Measurements from ENCODE around the gene TRAF3. TPM values are rescaled to one million over a fixed set of nuclear protein-coding genes. Genes with fewer than 3 reads are reported as not detected.

The TRAF3 gene
- total RNA-seq, 1 experiment from 2014 or later, result 37.6 TPM

DNA sequence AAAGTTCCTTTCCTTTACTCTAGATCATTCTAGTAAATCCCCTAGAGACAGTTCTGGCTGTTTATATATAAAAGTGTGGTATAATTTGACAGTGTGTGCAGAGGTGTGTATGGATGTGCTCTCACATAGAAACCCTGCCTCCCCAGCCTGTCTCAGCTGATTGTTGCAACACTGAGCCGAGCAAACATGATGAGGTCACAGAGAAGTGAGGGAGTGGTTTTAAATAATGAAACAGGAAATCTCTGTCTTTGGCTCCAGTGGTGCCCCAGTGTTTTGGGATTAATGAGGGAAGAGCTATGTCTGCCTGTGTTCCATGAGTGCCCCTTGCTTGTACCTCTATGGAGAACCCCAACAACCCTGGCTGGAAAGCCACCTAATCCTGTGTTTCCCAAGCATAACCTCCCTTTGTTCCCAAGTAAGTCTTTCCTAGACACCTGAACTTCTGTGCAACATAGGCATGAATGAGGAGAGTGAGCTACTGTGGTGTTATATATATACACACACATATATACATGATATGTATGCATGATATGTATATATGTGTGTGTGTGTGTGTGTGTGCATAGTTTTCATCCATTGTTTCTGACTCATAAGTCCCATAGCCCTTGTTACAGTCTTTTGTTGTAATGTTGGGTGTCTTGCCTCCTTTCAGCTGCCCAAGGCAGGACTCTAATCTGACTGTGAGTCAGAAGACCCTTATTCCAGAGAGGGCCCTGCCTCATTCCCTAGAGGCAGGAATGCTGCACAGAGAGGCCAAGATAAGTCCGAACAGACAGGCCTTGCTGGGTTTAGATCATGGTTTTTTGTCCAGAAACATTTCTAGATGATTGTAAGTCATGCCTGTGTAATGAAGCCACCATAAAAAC, 18.0 kb downstream of the TRAF3 start:
- DNase-seq (ENCODE audit: low read depth, low spot score), result no peak
- intact Hi-C loops (cut with micrococcal nuclease; ENCODE audit: unreplicated experiment), result no loop called here
- Histone ChIP-seq H3K36me3 (ENCODE audit: control insufficient read depth, insufficient read depth, low read length) (no peaks in the 10 kb centered on the region), H3K27ac (ENCODE audit: low read length) (no peak overlapping the region), H3K4me1 (ENCODE audit: control insufficient read depth, insufficient read depth, low read length) (0 out of 2 replicates have a peak, but pooled peaks cover 3% of the 10 kb centered on the region), H3K4me3 (ENCODE audit: low read depth in 2 of 2, low read length in 2 of 2) (no peak overlapping the region), H3K9me3 (ENCODE audit: control insufficient read depth, insufficient read depth, low read depth, low read length) (no peaks in the 10 kb centered on the region; the same call in 1 of the 2 replicates), H3K27me3 (ENCODE audit: control insufficient read depth, insufficient read depth, low read length) (no peaks in the 10 kb centered on the region)
- ChIA-PET POLR2A (no interaction called here), CTCF (no interaction called here)
- BruUV-seq (replicated peaks), result TSS peak; percentile 15
- peak; percentile 79 for ATAC-seq
- in situ Hi-C loops (cut with HindIII; ENCODE audit: low pct_unique_long_range_greater_than_20kb, low sequenced_read_pairs), result no loop called here
- no peak for TF ChIP-seq POLR2AphosphoS5 (IDR thresholded peaks at IDR 0.05; ENCODE audit: low read depth, low read length)
- TF ChIP-seq, protein P1, sequence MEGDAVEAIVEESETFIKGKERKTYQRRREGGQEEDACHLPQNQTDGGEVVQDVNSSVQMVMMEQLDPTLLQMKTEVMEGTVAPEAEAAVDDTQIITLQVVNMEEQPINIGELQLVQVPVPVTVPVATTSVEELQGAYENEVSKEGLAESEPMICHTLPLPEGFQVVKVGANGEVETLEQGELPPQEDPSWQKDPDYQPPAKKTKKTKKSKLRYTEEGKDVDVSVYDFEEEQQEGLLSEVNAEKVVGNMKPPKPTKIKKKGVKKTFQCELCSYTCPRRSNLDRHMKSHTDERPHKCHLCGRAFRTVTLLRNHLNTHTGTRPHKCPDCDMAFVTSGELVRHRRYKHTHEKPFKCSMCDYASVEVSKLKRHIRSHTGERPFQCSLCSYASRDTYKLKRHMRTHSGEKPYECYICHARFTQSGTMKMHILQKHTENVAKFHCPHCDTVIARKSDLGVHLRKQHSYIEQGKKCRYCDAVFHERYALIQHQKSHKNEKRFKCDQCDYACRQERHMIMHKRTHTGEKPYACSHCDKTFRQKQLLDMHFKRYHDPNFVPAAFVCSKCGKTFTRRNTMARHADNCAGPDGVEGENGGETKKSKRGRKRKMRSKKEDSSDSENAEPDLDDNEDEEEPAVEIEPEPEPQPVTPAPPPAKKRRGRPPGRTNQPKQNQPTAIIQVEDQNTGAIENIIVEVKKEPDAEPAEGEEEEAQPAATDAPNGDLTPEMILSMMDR (IDR thresholded peaks at IDR 0.05), result no peak
- no peak for TF ChIP-seq TCF7L2 (IDR thresholded peaks at IDR 0.05; ENCODE audit: low read depth, low read length)
- TF ChIP-seq, protein P2, sequence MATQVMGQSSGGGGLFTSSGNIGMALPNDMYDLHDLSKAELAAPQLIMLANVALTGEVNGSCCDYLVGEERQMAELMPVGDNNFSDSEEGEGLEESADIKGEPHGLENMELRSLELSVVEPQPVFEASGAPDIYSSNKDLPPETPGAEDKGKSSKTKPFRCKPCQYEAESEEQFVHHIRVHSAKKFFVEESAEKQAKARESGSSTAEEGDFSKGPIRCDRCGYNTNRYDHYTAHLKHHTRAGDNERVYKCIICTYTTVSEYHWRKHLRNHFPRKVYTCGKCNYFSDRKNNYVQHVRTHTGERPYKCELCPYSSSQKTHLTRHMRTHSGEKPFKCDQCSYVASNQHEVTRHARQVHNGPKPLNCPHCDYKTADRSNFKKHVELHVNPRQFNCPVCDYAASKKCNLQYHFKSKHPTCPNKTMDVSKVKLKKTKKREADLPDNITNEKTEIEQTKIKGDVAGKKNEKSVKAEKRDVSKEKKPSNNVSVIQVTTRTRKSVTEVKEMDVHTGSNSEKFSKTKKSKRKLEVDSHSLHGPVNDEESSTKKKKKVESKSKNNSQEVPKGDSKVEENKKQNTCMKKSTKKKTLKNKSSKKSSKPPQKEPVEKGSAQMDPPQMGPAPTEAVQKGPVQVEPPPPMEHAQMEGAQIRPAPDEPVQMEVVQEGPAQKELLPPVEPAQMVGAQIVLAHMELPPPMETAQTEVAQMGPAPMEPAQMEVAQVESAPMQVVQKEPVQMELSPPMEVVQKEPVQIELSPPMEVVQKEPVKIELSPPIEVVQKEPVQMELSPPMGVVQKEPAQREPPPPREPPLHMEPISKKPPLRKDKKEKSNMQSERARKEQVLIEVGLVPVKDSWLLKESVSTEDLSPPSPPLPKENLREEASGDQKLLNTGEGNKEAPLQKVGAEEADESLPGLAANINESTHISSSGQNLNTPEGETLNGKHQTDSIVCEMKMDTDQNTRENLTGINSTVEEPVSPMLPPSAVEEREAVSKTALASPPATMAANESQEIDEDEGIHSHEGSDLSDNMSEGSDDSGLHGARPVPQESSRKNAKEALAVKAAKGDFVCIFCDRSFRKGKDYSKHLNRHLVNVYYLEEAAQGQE (IDR thresholded peaks at IDR 0.05; ENCODE audit: insufficient read depth in 1 of 2, low read depth in 2 of 2, low read length in 1 of 2), result no peak
- TF ChIP-seq SIN3A (IDR thresholded peaks at IDR 0.05; ENCODE audit: borderline replicate concordance, insufficient read depth, low read depth, low read length), result no peak

DNA sequence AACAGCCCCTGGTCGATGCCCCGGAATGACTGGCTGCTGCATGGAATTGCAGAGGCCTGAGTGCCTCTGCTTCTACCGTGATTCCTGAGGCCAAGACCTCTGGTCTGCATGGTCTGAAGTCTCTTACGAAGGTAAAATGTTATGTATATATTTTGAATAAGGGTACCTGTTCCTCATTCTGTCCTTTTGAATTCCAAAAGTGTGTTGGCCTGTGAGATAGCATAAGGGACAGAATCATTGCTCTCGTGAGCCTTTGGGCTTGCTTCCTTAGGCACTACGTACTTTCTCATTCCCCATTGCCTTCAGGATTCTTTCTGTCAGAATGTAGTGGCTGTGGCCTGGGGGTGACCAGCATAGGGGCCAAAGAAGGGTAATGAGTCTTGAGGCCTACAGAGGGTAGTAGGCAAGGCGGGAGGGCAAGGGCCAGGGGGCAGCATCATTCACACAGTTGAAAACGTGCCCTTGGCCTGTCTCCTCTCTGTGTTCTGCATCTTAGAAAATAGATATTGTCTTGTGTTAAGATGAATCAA, 19.5 kb downstream of the TRAF3 start:
- H3K9me3 ChIP-seq (ENCODE audit: control insufficient read depth, insufficient read depth, low read depth, low read length), result no peaks in the 10 kb centered on the region; the same call in 1 of the 2 replicates
- TF ChIP-seq, protein P2 (IDR thresholded peaks at IDR 0.05; ENCODE audit: insufficient read depth in 1 of 2, low read depth in 2 of 2, low read length in 1 of 2), result no peak
- no peak for TF ChIP-seq SIN3A (IDR thresholded peaks at IDR 0.05; ENCODE audit: borderline replicate concordance, insufficient read depth, low read depth, low read length)
- TF ChIP-seq TCF7L2 (IDR thresholded peaks at IDR 0.05; ENCODE audit: low read depth, low read length), result no peak
- no peak for TF ChIP-seq POLR2AphosphoS5 (IDR thresholded peaks at IDR 0.05; ENCODE audit: low read depth, low read length)
- TF ChIP-seq, protein P1 (IDR thresholded peaks at IDR 0.05), result no peak
- no peak for ATAC-seq
- H3K36me3 ChIP-seq (ENCODE audit: control insufficient read depth, insufficient read depth, low read length), result no peaks in the 10 kb centered on the region
- POLR2A ChIA-PET, result no interaction called here
- no peak overlapping the region for H3K27ac ChIP-seq (ENCODE audit: low read length)
- CTCF ChIA-PET, result no interaction called here
- in situ Hi-C loops (cut with HindIII; ENCODE audit: low pct_unique_long_range_greater_than_20kb, low sequenced_read_pairs), result no loop called here
- DNase-seq (ENCODE audit: low read depth, low spot score), result no peak
- H3K4me1 ChIP-seq (ENCODE audit: control insufficient read depth, insufficient read depth, low read length), result 0 out of 2 replicates have a peak, but pooled peaks cover 3% of the 10 kb centered on the region
- BruUV-seq (replicated peaks), result no TSS peak
- H3K4me3 ChIP-seq (ENCODE audit: low read depth in 2 of 2, low read length in 2 of 2), result no peak overlapping the region
- intact Hi-C loops (cut with micrococcal nuclease; ENCODE audit: unreplicated experiment), result no loop called here
- H3K27me3 ChIP-seq (ENCODE audit: control insufficient read depth, insufficient read depth, low read length), result no peaks in the 10 kb centered on the region

Data from Panc1 (cell line).